Large intestine (tissue), 3 donors: ENCODE measurements around the gene ERC2. TPM values are rescaled to one million over a fixed set of nuclear protein-coding genes. Genes with fewer than 3 reads are reported as not detected.

Source experiments
- DNase-seq, 2 donors: peaks; one replicate each; pipeline versions ENCODE4 v3.0.0 to v3.0.0-alpha.2; 2013
- H3K27ac ChIP-seq: one replicate; pipeline ENCODE4 v1.5.1; 2013; ENCODE audit warnings: low read length
- H3K27me3 ChIP-seq: 2 replicates; pipeline ENCODE4 v1.6.1; 2013; ENCODE audit warnings: low read length; ENCODE audit not compliant: control insufficient read depth, insufficient read depth
- H3K36me3 ChIP-seq: 2 replicates; pipeline ENCODE4 v1.6.1; 2013; ENCODE audit warnings: low read length; ENCODE audit not compliant: control insufficient read depth, insufficient read depth
- H3K4me1 ChIP-seq: one replicate; pipeline ENCODE4 v1.6.1; 2013; ENCODE audit warnings: low read length; ENCODE audit not compliant: control insufficient read depth, insufficient read depth
- H3K4me3 ChIP-seq: one replicate; pipeline ENCODE4 v1.5.1; 2013; ENCODE audit warnings: low read length
- H3K9me3 ChIP-seq: one replicate; pipeline ENCODE4 v1.6.1; 2013; ENCODE audit warnings: mild to moderate bottlenecking, low read depth, low read length, moderate library complexity; ENCODE audit not compliant: control insufficient read depth
- WGBS: methylation state at CpG from one replicate; pipeline ENCODE4 v1.1.5; 2013; ENCODE audit warnings: low lambda C conversion rate; ENCODE audit not compliant: insufficient coverage; 5-methylcytosine and 5-hydroxymethylcytosine counted together
- polyA plus RNA-seq: library from polyadenylated mRNA; unstranded; fragments of 120-200 nt; gene quantifications from one replicate; pipeline ENCODE4 v1.2.1, GENCODE V29; 2013

The ERC2 gene
- polyA plus RNA-seq, 1 donor = 2.4 TPM

DNA sequence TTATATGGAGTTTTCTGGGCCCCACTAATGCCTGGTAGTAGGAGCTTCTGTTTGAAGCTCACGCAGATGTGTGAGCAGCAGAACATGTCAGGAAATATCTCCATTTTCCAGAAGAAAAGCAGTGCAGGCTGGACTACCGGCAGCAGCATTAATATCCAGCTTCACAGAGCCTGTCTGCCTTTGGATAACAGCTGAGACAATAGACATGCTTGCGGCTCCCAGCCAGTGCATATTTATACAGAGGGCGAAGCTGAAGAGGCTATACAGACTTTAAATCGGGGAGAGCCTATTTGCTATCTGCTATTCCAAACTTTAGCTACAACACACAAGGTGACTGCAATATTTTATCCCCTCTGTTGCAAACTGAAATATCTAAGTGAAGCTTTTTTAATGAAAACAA, 731.1 kb downstream of the ERC2 start:
- peaks cover 4% of the 10 kb centered on the region for H3K27me3 ChIP-seq
- no peak overlapping the region for H3K27ac ChIP-seq
- H3K4me3 ChIP-seq = no peak overlapping the region
- DNase-seq = no peak
- H3K9me3 ChIP-seq = no peaks in the 10 kb centered on the region
- no peaks in the 10 kb centered on the region for H3K36me3 ChIP-seq
- no peaks in the 10 kb centered on the region for H3K4me1 ChIP-seq
- 40% methylated on average over 1 of the region's 5 CpGs for WGBS

DNA sequence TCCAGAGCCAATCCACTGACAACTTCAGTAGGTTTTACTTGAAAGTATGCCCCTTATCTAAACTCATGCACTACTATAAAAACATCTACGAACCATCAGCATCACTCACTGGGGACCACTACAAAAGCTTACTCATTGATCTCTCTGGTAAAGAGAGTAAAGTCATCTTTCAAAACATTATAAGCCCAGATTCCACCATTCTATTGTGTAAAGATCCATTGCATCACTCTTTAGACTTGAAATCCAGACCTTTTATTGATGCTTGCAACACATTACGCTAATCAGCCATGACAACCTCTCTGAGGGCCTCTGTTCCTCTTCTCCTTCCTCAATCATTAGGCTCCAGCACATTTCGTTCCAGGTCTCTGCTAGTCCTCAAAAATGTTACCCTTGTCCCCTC, 732.3 kb downstream of the ERC2 start:
- no CpG with 5 or more reads among the region's 3 CpGs for WGBS
- Histone ChIP-seq H3K36me3 (no peaks in the 10 kb centered on the region), H3K9me3 (no peaks in the 10 kb centered on the region), H3K4me3 (no peak overlapping the region), H3K4me1 (no peaks in the 10 kb centered on the region), H3K27me3 (peaks cover 4% of the 10 kb centered on the region), H3K27ac (no peak overlapping the region)
- DNase-seq = no peak

DNA sequence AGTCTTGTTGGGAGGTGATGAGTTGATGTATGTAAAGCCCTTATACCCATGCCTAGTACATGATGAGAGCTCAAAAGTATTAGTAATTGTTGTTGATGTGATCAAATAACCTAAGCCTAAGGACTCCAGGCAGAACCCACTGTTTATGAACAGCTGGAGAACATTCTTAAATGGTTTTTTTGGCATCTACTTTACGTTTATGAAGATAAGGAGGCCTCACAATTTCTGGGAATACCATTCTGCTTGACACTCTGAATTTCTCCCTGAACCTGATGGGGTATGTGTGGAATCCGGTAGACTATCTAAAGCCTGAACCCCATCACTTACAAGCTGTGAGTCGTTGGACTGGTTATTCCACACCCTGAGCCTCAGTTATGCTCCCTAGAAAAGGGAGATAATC, 736.5 kb downstream of the ERC2 start:
- H3K27me3 ChIP-seq = peaks cover under 1% of the 10 kb centered on the region
- H3K9me3 ChIP-seq = no peaks in the 10 kb centered on the region
- no peak overlapping the region for H3K27ac ChIP-seq
- H3K4me3 ChIP-seq = no peak overlapping the region
- DNase-seq = no peak
- no CpG with 5 or more reads among the region's 3 CpGs for WGBS
- no peaks in the 10 kb centered on the region for H3K36me3 ChIP-seq
- H3K4me1 ChIP-seq = no peaks in the 10 kb centered on the region

DNA sequence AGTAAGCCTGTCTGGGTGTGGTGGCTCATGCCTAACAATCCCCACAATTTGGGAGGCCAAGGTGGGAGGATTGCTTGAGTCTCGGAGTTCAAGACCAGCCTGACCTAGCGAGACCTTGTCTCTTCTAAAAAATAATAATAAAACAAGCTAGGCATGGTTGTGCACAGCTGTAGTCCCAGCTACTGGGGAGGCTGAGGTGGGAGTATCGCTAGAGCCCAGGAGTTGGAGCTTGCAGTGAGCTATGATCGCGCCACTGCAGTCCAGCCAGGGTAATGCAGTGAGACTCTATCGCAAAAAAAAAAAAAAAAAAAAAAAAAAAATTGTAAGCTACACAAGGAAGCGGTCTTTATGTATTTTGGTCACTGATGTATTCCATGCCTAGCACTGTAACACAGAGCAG, 738.7 kb downstream of the ERC2 start:
- H3K36me3 ChIP-seq = no peaks in the 10 kb centered on the region
- DNase-seq = no peak
- H3K27me3 ChIP-seq = peaks cover 5% of the 10 kb centered on the region
- H3K9me3 ChIP-seq = no peaks in the 10 kb centered on the region
- no peak overlapping the region for H3K27ac ChIP-seq
- no peak overlapping the region for H3K4me3 ChIP-seq
- H3K4me1 ChIP-seq = no peaks in the 10 kb centered on the region
- no CpG with 5 or more reads among the region's 7 CpGs for WGBS

DNA sequence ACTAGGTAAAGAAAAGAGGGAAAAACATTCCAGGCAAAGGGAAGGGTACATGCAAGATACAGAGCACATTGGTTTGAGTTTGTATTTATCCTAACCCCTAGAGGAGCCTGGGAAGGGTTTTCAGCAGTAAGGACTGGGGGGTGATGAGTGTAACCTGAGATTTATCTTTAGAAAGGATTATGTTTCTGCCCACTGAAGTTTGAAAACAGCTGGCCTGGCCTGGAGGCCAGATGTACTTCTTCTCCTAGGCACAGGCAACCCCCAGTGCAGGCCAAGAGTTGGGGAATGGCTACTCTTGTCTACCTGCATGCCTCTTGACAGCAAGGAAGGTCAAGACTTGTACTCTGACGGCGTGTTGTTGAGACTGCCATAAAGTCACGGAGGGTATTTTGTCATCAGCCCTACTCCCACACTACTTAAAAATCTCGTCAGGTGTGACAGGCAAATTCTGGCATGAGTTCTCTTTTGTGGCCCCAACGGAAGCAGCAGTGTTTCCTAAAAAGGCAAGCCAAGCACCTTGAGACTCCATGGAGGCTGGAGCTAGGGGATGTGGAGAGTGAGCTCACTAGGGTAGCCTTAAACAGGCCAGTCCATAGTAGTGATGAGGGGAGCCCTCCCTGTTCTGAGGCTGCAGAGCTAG, 739.7 kb downstream of the ERC2 start:
- DNase-seq = no peak
- WGBS = 80% methylated on average over 1 of the region's 5 CpGs
- H3K9me3 ChIP-seq = no peaks in the 10 kb centered on the region
- peaks cover 9% of the 10 kb centered on the region for H3K27me3 ChIP-seq
- H3K27ac ChIP-seq = no peak overlapping the region
- H3K4me1 ChIP-seq = no peaks in the 10 kb centered on the region
- H3K36me3 ChIP-seq = no peaks in the 10 kb centered on the region
- no peak overlapping the region for H3K4me3 ChIP-seq

DNA sequence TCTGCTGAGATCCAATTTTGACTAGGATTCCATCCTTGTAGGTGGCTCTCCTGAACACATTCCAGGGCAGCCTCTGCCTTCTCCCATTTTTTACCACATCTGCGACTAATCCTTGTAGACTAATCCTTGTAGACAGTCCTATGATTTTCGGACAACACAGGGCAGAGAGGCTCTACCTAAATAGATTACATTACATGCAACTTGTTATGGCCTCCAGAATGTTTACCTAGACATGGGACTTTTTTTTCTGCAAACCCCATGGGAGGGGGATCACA, 741.8 kb downstream of the ERC2 start:
- no peak overlapping the region for H3K4me3 ChIP-seq
- H3K9me3 ChIP-seq = no peaks in the 10 kb centered on the region
- H3K4me1 ChIP-seq = no peaks in the 10 kb centered on the region
- DNase-seq = no peak
- no CpG with 5 or more reads among the region's 2 CpGs for WGBS
- peaks cover 9% of the 10 kb centered on the region for H3K27me3 ChIP-seq
- H3K36me3 ChIP-seq = no peaks in the 10 kb centered on the region
- H3K27ac ChIP-seq = no peak overlapping the region

DNA sequence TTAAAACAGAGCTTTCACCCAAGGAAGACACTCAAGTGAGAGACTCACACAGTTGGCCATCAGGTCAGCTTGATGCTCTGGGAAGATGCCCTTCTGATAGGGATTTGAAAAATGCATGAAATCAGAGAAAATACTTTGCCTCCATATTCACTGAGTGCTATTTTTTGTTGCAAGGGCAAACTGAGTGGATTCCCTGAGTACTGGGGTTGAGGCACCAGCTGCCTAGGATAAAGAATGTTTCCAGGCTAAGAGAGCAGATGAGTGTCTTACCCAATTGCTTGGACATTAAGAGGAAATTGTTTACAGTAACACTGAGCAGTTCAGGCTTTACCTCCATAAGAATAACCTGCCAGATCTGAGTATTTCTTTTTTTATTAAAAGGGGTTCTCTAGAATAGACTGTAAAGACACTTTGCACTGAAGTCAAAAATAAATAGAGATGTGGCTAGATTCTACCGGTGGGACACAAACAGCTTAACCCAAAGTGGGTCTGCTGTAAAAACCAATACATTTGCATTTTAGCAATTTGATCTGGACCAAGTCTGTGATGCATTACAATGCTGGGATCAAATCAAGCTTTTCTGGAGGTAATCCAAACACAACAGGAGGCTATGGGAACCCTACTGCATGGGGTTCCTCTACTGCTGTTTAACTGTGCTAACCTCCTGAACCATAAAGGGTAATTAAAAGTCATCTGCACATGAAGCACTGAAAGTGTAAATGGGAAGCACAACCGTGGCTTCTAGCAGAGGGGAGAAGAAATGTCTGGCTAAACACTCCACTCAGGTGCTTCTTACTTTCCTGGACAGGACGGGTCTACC, 742.4 kb downstream of the ERC2 start:
- no peak for DNase-seq
- Histone ChIP-seq H3K4me1 (no peaks in the 10 kb centered on the region), H3K36me3 (no peaks in the 10 kb centered on the region), H3K27me3 (peaks cover 9% of the 10 kb centered on the region), H3K27ac (no peak overlapping the region), H3K9me3 (no peaks in the 10 kb centered on the region), H3K4me3 (no peak overlapping the region)
- no CpG with 5 or more reads among the region's 3 CpGs for WGBS

DNA sequence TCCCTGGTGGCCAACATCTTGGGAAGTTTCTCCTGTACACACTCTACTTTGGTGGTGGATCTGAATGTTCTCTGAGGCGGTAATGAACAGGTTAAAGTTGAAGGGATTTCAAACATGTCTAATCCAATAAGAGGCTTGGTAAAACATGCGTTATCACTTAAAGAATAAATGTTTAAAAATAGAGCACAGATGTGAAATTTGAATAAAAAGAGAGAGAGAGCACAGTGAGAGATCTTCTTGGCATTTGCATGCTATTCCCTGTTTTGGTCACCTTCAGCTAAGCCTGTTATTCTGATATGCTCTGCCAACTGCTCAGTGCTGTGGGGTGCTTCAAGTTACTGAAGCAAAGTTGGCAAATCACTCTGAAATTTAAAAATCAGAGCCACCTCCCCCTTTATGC, 743.4 kb downstream of the ERC2 start:
- WGBS = no CpG with 5 or more reads among the region's 2 CpGs
- no peak for DNase-seq
- Histone ChIP-seq H3K4me3 (no peak overlapping the region), H3K4me1 (no peaks in the 10 kb centered on the region), H3K27ac (no peak overlapping the region), H3K27me3 (peaks cover 9% of the 10 kb centered on the region), H3K9me3 (no peaks in the 10 kb centered on the region), H3K36me3 (no peaks in the 10 kb centered on the region)

DNA sequence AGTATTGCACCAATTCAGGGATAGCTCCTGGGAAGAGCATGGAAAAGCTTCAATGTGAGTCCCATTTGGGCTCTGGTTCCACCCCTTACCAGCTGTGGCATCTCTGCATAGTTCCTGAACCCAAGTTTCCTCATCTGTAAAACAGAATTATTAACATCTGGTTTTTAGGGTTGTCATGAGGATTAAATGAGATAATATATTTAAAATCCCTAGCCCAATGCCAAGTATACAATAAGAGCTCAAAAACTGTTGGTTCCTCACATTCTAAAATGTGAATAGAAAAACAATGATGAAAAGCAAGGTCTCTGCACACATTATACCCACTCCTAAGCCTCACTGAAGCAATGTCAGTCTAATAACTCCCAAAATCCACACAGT, 743.9 kb downstream of the ERC2 start:
- Histone ChIP-seq H3K4me3 (no peak overlapping the region), H3K27me3 (peaks cover 10% of the 10 kb centered on the region), H3K4me1 (no peaks in the 10 kb centered on the region), H3K9me3 (no peaks in the 10 kb centered on the region), H3K27ac (no peak overlapping the region), H3K36me3 (no peaks in the 10 kb centered on the region)
- DNase-seq = no peak

DNA sequence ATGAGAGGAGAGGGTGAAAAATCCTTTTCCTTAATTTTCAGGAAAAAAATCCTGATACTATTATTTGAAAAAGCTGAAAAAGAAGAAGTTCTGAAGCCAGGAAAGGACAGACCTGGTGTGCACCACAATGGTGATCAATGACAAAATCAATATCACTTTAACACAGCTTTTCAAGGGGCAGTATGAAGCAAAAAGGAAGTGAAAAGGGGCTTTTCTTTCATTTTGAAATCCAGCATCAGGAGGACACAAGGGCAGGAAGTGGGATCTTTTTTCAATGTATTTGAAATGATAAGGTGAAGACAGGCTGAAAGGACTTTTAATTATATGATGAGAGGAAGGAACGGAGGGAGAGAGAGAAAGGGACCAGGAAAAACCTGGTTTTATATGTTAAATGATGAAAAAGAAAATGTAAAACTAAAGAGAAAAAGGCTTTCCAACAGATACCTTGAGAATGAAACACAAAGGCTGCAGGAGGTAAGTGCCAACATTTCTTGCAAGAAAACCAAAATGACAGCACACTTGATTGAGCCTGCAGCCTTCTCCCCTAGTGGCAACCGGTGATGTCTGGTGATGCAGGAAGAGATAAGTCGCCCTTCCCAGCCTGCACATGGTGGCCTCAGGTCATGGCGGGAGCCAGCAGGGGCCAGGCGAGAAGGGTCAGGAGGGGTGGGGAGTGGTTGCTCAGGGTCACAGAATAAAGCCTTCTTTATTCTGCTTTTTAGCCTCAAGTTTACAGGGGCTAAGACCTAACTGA, 744.4 kb downstream of the ERC2 start:
- Histone ChIP-seq H3K27ac (no peak overlapping the region), H3K36me3 (no peaks in the 10 kb centered on the region), H3K4me1 (no peaks in the 10 kb centered on the region), H3K9me3 (no peaks in the 10 kb centered on the region), H3K27me3 (peaks cover 13% of the 10 kb centered on the region), H3K4me3 (no peak overlapping the region)
- DNase-seq = no peak
- 87% methylated on average over 1 of the region's 5 CpGs for WGBS
